SHP77 treated with DMSO at 0.1 percent for 48 hours (cell line): ENCODE data around the gene TAAR2.
"Not testable (repeated sequence)": the region's sequence is repeated elsewhere in the genome, so short reads cannot be mapped to it uniquely, and the experiment has no call there.

Experiments used
- DNase-seq: peaks from one replicate; lab custom pipeline; 2025; lab: John Stamatoyannopoulos, UW

TAAR2 gene

DNA sequence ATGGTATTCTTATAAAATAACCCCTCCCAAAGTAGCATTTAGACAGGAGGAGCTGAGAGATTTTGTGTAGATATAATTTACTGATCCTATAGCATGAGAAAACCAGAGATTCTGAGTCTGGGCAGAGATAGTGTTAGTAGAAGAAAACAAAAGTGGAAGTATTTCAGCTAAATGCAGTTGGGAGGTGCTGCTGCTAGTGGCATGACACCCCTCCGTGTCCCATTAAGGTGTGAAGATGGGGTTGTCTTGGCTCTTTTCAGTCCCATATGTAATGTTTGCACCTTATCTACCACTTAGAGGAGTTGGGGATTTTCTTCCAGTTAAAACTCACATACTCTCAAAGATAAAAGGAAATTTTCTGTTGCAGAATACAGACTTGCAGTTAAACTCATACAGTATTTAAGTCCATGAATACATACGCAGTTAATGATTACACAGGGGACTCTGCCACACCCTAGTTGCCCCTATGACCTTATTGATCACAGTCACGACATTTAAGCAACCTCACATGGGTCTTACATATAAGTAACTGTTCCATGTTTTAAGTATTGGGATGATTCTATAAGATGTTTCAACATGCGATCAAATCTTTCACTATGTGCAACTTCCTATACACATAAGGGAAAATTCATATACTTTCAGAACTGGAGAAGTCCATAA, 11.5 kb downstream of the TAAR2 start:
- no peak for DNase-seq

DNA sequence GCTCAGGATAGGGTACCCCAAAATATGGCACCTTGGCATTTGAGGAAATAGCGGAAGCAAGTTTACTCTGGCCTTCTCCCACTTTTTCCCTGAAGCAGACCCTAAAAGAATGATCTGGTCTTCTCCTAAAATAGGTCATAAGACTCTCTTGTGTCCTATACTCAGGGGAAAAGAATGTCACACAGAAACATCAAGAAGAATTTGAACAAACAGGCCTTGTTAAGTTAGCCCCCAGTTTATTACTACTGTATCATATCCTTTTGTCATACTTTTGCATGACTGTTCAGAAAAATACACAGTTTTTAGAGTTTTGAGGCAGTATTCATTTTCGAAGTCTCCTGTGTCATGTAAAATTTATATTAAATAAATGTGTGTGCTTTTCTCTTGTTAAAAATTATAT, 12.5 kb downstream of the TAAR2 start:
- DNase-seq: no peak

DNA sequence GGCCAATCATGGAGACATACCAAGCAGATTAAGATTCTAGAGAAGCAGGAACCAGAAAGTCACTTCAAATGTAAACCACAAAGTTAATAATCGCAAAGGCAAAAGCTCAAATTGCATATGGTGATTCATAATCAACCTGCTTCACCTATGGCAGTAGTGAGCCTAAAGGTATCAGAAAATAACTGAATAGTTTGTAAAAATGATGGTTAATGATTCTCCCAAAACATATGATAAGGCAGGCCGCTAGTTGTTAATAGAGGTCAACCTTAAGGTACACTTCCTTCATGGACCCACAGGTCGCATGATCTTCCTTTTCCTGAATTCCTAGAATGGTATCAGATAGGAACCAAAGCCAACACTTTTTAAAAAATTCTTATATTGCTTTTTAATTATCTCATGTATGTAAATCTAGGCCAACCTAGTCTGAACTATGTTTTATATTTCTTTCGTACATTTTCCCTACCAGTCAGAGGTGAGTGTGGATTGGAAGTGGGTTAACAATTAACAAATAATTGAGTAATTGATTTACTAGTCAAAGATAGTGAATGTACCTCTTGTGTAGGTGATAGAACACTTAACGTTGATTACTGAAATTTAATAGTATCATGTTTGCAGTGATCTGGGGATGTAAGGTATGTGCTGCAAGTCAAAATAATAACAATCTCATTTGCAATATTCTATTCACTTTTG, 16.4 kb downstream of the TAAR2 start:
- DNase-seq: no peak

DNA sequence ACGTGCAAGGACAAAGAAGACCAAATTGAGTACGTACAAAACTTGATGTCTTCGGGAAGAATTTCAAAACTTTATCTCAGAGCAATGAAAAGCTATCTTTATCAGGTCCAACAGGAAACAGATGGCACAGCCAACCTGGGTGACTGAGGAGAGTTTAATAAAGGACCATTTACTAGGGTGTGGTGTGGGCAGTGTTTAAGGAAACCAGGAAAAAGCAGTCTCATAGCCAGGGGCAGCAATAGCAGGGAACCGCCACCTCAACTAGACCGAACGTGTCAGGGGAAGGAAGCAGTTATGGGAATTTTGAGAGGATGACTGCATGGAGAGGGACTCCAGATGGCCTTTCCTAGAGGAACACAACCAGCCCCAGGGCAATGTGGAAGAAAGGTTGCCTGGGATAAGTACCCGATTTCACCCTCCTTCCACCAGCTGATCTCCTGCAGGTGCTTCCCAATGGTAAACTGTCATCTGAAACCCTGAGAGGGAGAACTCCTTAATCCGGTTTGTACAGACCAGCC, 19.4 kb downstream of the TAAR2 start:
- DNase-seq: no peak

DNA sequence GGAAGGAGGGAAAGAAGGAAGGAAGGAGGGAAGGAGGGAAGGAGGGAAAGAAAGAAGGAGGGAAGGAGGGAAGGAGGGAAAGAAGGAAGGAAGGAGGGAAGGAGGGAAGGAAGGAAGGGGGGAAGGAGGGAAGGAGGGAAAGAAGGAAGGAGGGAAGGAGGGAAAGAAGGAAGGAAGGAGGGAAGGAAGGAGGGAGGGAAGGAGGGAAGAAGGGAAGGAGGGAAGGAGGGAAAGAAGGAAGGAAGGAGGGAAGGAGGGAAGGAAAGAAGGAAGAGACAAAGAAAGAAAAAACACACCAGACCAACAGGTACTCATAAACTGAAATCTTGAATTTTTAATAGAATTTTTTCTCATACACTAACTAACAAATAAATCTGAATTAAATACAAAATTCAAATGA, 23.2 kb downstream of the TAAR2 start:
- DNase-seq: not testable (repeated sequence)

DNA sequence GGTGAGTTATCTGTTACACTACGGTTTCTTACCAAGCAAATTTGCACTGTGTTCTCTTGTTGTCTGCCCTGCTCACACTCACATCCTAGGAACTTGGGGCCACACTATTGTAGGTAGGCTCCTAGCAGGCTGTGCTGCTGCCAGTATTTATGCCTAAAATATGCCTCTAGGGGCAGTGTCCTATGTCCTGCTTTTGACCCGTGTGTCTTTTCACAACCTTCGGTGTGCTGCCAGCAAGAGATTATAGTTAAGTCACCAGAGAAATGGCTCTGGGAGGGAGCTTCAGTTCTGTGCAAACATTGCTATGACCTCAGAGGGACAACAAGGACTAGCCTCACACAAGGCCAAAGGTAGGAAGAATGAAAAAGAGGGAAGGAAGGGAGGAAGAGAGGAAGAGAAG, 25.6 kb downstream of the TAAR2 start:
- DNase-seq: peak; percentile 5

DNA sequence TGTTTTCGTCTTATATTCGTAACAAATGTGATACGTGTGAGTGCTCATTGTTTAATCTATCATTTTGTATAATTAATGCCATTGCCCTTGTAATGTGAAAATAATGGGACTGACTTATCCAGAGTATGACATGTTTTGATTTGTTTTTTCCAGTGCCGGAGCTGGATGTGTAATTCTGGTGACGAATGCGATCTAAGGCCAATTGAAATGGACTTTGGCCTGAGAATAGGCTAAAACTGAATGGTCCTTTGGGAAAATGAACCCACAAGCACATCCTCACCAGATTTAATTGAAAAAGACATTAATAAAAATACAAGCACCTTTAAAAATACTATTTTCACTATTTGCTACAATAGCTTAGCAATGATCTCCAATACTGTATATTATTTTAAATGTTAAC, 27.9 kb downstream of the TAAR2 start:
- DNase-seq: no peak

DNA sequence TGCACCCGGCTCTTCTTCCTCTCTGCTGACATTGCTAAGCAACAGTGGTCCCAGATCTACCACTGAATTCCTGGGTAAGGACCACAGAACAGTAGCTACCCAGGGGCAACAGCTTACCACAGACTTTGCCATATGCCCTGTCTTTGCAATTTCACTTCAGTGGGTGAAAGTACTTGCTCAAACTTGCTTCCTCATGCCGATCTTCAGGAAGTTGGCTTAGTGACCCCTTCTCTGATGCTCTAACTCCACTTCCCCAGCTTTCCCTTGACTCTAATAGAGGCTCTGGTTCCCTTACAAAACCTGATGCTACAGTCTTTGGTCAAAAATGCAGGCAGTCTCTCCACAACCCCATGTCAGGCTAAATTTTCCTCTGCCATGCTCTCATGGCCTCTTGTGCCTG, 31.2 kb downstream of the TAAR2 start:
- no peak for DNase-seq

DNA sequence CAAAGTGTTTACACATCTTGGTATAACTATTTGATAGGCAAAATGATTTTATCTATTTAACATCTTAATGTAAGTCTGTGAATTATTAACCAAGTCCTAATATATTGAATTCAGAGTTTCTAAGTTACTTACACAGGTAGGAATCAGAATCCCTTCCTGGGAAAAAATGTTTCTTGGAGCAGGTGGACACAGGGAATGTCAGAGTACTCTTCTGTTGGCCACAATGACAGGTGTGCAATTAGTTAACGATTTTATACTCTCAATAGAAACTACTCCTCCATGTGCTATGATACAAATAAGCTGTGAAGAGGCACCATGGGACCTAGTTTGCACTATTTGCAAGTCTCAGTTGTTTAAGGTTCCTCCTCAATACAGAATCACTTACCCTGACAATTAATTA, 33.7 kb downstream of the TAAR2 start:
- no peak for DNase-seq

DNA sequence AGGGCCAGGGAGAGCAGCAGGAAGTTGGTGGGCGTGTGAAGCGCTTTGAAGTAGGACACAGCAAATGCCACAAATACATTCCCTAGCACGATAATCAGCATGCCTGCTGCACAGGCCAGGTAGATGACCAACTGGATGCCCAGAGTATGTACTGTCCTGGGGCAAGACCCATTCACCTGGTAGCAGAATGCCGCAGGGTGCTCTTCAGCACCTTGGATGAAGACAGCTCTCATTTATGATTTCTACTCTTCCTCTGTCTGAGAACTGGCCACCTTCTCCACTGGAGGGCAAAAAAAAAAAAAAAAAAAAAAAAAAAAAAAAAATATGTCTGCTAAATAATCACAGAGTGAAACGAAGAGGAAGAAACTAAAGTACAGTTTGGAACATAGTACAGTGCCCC, 34.6 kb downstream of the TAAR2 start, which contains the start of gene TAAR5:
TAAR5 (minus strand) TSS at position 288 of the 400 bp plus-strand sequence; CDS start at position 233, 55 bp downstream.
- DNase-seq: no peak

DNA sequence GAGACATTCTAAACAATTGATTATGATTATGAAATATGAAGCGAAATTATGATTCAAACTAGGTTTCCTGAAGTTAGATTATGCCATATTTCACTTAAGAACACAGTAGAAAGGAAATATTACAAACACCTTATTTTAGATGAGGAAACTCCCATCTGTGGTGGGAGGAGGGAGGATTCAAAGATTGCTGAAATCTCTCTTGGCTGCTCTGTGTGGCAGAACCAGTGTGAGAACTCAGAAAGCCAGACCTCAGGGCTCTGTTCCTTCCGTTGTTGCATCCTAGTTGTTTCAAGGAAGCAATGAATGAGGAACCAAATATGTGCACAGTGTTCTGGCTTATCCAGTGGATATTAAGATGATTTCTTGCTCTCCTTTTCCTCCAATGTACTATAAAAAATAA, 36.7 kb downstream of the TAAR2 start:
- DNase-seq: no peak

DNA sequence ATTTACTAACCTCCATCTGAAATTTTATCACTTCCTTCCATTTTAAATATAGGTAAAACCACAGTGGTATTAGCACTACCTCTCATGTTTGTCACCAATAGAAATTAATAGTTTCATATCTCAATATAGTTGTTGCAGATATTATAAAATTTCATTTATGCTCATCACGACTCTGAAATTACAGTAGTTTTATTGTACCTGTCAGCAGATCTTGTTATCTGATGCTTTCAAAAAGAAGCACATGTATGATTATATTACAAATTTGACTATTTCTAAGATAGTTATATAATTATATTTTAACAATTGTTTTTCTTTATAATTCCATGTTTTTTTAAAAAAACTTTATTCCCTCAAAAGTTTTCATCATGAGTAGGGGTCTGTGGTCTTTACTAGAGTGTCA, 39.4 kb downstream of the TAAR2 start:
- no peak for DNase-seq

DNA sequence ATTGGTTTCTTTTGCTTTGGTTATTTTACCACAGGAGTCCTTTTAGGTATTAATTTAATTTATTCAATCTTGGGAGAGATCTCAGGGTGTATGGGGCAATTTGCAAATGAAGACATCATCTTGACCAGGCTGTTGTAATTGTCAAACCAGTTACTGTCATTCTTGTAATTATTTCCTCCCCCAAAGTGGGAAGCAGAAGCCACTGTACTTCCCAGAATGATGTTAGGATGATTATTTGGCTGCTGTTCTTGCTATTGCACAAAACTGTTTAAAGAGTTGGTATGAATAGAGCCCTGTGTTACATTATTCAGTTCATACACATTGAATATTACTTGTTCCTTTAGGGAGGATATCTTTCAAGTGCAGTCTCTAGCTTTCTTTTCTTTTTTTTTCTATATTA, 52.3 kb downstream of the TAAR2 start:
- DNase-seq: no peak

DNA sequence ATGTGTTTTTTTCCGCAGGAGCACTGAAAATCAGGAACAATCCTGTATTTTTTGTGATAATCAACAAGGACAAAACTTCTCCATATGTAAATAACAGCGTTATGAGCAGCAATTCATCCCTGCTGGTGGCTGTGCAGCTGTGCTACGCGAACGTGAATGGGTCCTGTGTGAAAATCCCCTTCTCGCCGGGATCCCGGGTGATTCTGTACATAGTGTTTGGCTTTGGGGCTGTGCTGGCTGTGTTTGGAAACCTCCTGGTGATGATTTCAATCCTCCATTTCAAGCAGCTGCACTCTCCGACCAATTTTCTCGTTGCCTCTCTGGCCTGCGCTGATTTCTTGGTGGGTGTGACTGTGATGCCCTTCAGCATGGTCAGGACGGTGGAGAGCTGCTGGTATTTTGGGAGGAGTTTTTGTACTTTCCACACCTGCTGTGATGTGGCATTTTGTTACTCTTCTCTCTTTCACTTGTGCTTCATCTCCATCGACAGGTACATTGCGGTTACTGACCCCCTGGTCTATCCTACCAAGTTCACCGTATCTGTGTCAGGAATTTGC, 53.8 kb downstream of the TAAR2 start, which contains the start of gene TAAR6:
TAAR6 (plus strand) TSS at position 102 of the 557 bp plus-strand sequence; CDS start at position 102, 0 bp downstream.
- DNase-seq: no peak

DNA sequence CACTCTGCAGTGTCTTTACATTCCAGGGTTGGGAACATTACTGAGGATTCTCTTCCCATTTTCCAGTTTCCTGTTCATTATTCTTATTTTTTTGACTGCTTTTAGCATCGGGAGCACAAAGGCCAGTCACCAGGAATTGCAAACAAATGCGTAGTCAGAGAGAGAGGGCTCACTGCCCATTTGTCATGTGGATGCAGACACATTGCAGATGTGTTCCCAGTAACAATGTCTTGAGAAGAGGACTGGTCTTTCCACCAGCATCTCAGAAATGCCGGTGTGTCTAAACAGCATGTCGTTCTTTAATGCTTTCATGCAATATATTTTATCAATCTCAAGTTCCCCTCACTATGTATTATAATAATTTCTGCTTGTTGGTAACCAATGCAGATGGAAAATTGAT, 54.9 kb downstream of the TAAR2 start:
- DNase-seq: no peak

DNA sequence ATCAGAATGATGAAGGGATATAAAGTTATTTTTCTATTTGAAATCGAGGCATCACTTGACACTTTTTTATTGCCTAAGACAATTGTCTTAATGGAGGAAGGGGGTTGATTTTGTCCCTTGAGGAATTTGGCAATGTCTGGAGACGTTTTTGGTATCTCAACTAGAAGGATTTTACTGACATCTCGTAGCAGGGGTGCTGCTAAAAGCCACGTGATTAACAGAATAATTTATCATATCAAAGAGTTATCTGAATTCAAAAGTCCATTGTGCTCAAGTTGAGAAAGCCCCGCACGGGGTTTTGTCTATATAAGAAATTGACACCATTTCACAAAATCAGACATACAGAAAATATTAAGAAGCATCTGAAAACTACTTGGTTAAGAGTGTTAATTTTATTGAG, 55.5 kb downstream of the TAAR2 start:
- no peak for DNase-seq

DNA sequence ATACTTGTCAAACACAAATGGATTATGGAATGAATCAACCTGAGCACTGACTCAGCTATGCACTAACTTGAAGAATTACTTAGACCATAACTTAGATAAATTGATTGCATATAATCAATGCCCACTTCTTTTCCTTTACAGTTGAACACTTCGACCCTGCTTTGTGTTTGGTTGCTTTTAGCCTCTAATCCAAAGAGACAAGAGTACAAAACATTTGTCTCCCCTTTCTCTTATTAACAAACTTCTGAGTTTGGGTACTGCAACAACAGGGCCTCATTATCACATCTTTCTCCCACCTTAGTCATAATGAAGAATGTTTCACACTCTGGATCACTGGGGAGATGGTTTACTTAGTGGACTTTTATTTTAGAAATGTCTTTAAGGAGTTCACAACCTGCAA, 56.5 kb downstream of the TAAR2 start:
- no peak for DNase-seq
